PC-3 (cell line): Measurements from ENCODE around the gene ARHGEF16.

Experiments used
- CTCF ChIP-seq: fragments of 300-600 bp; sonication (generic); conservative IDR thresholded peaks from 2 replicates; pipeline ENCODE4 v1.5.1; 2017; ENCODE audit warnings: antibody characterized with exemption, low read depth, mild to moderate bottlenecking, low read length
- EZH2 ChIP-seq: fragments of 300-600 bp; sonication (generic); IDR thresholded peaks from one replicate; pipeline ENCODE4 v1.6.1; 2017; ENCODE audit warnings: antibody characterized with exemption, mild to moderate bottlenecking, low read length; ENCODE audit not compliant: unreplicated experiment
- EZH2phosphoT487 ChIP-seq: fragments of 300-600 bp; sonication (generic); IDR thresholded peaks from 2 replicates; pipeline ENCODE4 v1.6.1; 2018; ENCODE audit warnings: mild to moderate bottlenecking, antibody characterized with exemption, low read length, borderline replicate concordance

- TF ChIP-seq CTCF = no peak
- no peak for TF ChIP-seq EZH2phosphoT487
- no peak for TF ChIP-seq EZH2
These were observed 44.5 kb downstream of the ARHGEF16 start for GRCh38 chr1:3498986-3499385.
